ENCODE results near the gene MICAL2. TPM values are rescaled to one million over a fixed set of nuclear protein-coding genes. Genes with fewer than 3 reads are reported as not detected.

The MICAL2 gene
- total and polyA plus RNA-seq, 2 of the 8 experiments (the other 6 are each of a cell fraction or from before 2014, with no cell fraction given) = 1.3 to 4.1 TPM

GRCh38 chr11:12064954-12065280 is 45.5 kb upstream of the MICAL2 start:
- H4K8ac ChIP-seq (ENCODE audit: extremely low read depth, insufficient read depth, low read length) = no peak overlapping the region
- H2BK15ac ChIP-seq (ENCODE audit: low read length) = no peak overlapping the region
- no peak overlapping the region for H2BK5ac ChIP-seq (ENCODE audit: low read depth, low read length)
- H2BK12ac ChIP-seq (ENCODE audit: low read depth, low read length) = no peak overlapping the region
- FAIRE-seq (no peak), DNase-seq (ENCODE audit: low read depth in 1 of 2, low spot score in 2 of 2) (no peak)
- peaks cover 2 to 9% (median 6%) of the 10 kb centered on the region in 4 experiments; a peak in 4 of 7 replicates for H3K4me1 ChIP-seq (replicated peaks in 1 of 4; ENCODE audit: control insufficient read depth in 3 of 4, insufficient read depth in 4 of 4, low read length in 3 of 4)
- no peak overlapping the region for H3K4me3 ChIP-seq (ENCODE audit: extremely low read depth in 1 of 4, insufficient read depth in 2 of 4, low read depth in 3 of 4, low read length in 4 of 4)
- H4K91ac ChIP-seq (replicated peaks; ENCODE audit: insufficient read length, low read length) = no peak overlapping the region
- H2BK20ac ChIP-seq (ENCODE audit: low read length) = no peak overlapping the region
- no peak overlapping the region for H3K18ac ChIP-seq (ENCODE audit: extremely low read depth, low read length)
- no peak overlapping the region for H4K5ac ChIP-seq (ENCODE audit: insufficient read length, low read depth, low read length)
- H2AK5ac ChIP-seq (ENCODE audit: low read depth, low read length) = no peak overlapping the region
- no peaks in the 10 kb centered on the region for H3K23me2 ChIP-seq (ENCODE audit: low read depth, low read length)
- H3K14ac ChIP-seq (ENCODE audit: insufficient read length) = no peak overlapping the region
- peaks cover 0 to 2% (median under 1%) of the 10 kb centered on the region in 4 experiments; a peak in 1 of 7 replicates for H3K27me3 ChIP-seq (replicated peaks in 1 of 4; ENCODE audit: control insufficient read depth in 3 of 4, extremely low read depth in 1 of 4, insufficient read depth in 3 of 4, low read length in 3 of 4)
- ChIA-PET CTCF (ENCODE audit: partially characterized antibody) (interaction anchor here (0.6 to 1.7 kb wide), 6 partner anchors 17 to 217 kb away, joined by 3 to 4 read pairs (median 3); no protein-coding TSS in a partner anchor), POLR2A (ENCODE audit: partially characterized antibody) (no interaction called here)
- no peak overlapping the region for H3K4ac ChIP-seq (replicated peaks; ENCODE audit: insufficient read length, low read depth, low read length)
- H3K9ac ChIP-seq (replicated peaks in 1 of 4; ENCODE audit: extremely low read depth in 1 of 4, low read depth in 3 of 4, low read length in 3 of 4) = no peak overlapping the region
- TF ChIP-seq POU5F1 (IDR thresholded peaks at IDR 0.05; ENCODE audit: low read depth, low read length) (no peak), CHD2 (IDR thresholded peaks at IDR 0.05; ENCODE audit: low read length) (no peak), SRF (IDR thresholded peaks at IDR 0.05; ENCODE audit: low read depth, low read length) (no peak)
- no peaks in the 10 kb centered on the region for H4K20me1 ChIP-seq (replicated peaks in 1 of 2; ENCODE audit: control insufficient read depth in 1 of 2, insufficient read depth in 2 of 2, low read length in 2 of 2)
- 83% methylated on average over 3 of the region's 3 CpGs; no CpG with 5 or more reads in 1 of the 2 experiments for WGBS, 2 experiments (ENCODE audit: extremely low coverage in 1 of 2, insufficient coverage in 1 of 2, insufficient read length in 1 of 2, insufficient replicate concordance in 2 of 2, low coverage in 1 of 2, low lambda C conversion rate in 2 of 2, missing lambda C conversion rate in 1 of 2)
- H2BK120ac ChIP-seq (replicated peaks; ENCODE audit: low read depth, low read length) = no peak overlapping the region
- no peaks in the 10 kb centered on the region for H3K36me3 ChIP-seq (ENCODE audit: control insufficient read depth in 2 of 4, insufficient read depth in 4 of 4, low read length in 3 of 4)
- H3K27ac ChIP-seq (ENCODE audit: low read depth, low read length) = no peak overlapping the region
- H3K23ac ChIP-seq (ENCODE audit: insufficient read length) = no peak overlapping the region
- no peak overlapping the region for H2AFZ ChIP-seq (ENCODE audit: low read length)
- H3K56ac ChIP-seq (replicated peaks; ENCODE audit: insufficient read length, low read depth, low read length) = no peak overlapping the region
- H3K79me2 ChIP-seq (ENCODE audit: control insufficient read depth in 1 of 2, insufficient read depth in 2 of 2, low read length in 2 of 2) = no peaks in the 10 kb centered on the region
- no peaks in the 10 kb centered on the region for H3K79me1 ChIP-seq (ENCODE audit: low read depth, low read length)
- no peak overlapping the region for H3K4me2 ChIP-seq (ENCODE audit: insufficient read depth in 1 of 2, low read depth in 2 of 2, low read length in 2 of 2)
- H3K9me3 ChIP-seq (ENCODE audit: insufficient read depth in 2 of 2, low read depth in 1 of 2, low read length in 1 of 2) = no peaks in the 10 kb centered on the region

All from H1 (cell line).